Measurements from ENCODE around the gene FRMD8. TPM values are rescaled to one million over a fixed set of nuclear protein-coding genes. Genes with fewer than 3 reads are reported as not detected.

FRMD8 gene
- total and polyA plus RNA-seq, 9 of the 15 experiments (the other 6 are each of a cell fraction or from before 2014, with no cell fraction given): 4.5 to 54.5 (median 15.8) TPM

GRCh38 chr11:65355013-65355775 lies 31.2 kb upstream of the FRMD8 start (continued):
- TF ChIP-seq UBTF (IDR thresholded peaks at IDR 0.05; ENCODE audit: borderline replicate concordance in 1 of 2, low read depth in 2 of 2, low read length in 2 of 2) (0 out of 4 replicates have a peak, but pooled peaks have one; percentile 28 to 76), CBX2 (IDR thresholded peaks at IDR 0.05; ENCODE audit: insufficient read depth, low read length, poor library complexity, severe bottlenecking) (no peak), CHD4 (IDR thresholded peaks at IDR 0.05; ENCODE audit: insufficient read depth, insufficient replicate concordance, low read depth, low read length, poor library complexity, severe bottlenecking) (peak; percentile 76), ZNF24 (IDR thresholded peaks at IDR 0.05) (no peak), MYNN (IDR thresholded peaks at IDR 0.05) (0 out of 2 replicates have a peak, but pooled peaks have one; percentile 32), MYNN (CRISPR knock-in tag; IDR thresholded peaks at IDR 0.05) (no peak), KDM2B (CRISPR knock-in tag; IDR thresholded peaks at IDR 0.05) (peak; percentile 38; the same call in 1 of the 2 replicates), HMGXB4 (CRISPR knock-in tag; IDR thresholded peaks at IDR 0.05) (0 out of 2 replicates have a peak, but pooled peaks have one; percentile 28), POLR2G (IDR thresholded peaks at IDR 0.05; ENCODE audit: low read depth, low read length) (no peak), TFAP4 (CRISPR knock-in tag; IDR thresholded peaks at IDR 0.05; ENCODE audit: borderline replicate concordance) (peak; percentile 34; the same call in 1 of the 2 replicates), DPF2 (IDR thresholded peaks at IDR 0.05) (peak; percentile 73), TEAD4 (IDR thresholded peaks at IDR 0.05; ENCODE audit: low read length) (peak; percentile 62), TEAD4 (CRISPR knock-in tag; IDR thresholded peaks at IDR 0.05; ENCODE audit: borderline replicate concordance) (no peak), ESRRA (IDR thresholded peaks at IDR 0.05; ENCODE audit: borderline replicate concordance, low read depth) (no peak), ZNF197 (CRISPR knock-in tag; IDR thresholded peaks at IDR 0.05; ENCODE audit: low read depth) (no peak), EGR1 (conservative IDR thresholded peaks at IDR 0.05) (peak; percentile 6; the same call in 1 of the 2 replicates), SMARCE1 (IDR thresholded peaks at IDR 0.05) (peak; percentile 67), TOE1 (IDR thresholded peaks at IDR 0.05; ENCODE audit: borderline replicate concordance) (no peak), TOE1 (CRISPR knock-in tag; IDR thresholded peaks at IDR 0.05; ENCODE audit: borderline replicate concordance, low read depth) (no peak), KDM1A (IDR thresholded peaks at IDR 0.05) (0 out of 4 replicates have a peak, but pooled peaks of 1 of the 2 experiments have one; percentile 23), MAX (CRISPR knock-in tag; IDR thresholded peaks at IDR 0.05) (peak; percentile 1; the same call in 1 of the 2 replicates)

Data from K562 (cell line).